T-helper 2 cell treated with Interferon-gamma antibody and Interleukin-4, amounts not matched to agents 5 μg/mL and 100 μg/mL, for 36 hours (primary cell): Measurements from ENCODE around the gene EPN3.

ENCODE experiments used
- DNase-seq: peaks from one replicate; pipeline ENCODE4 v3.0.0; 2021; ENCODE audit warnings: low spot score
- H3K27ac Mint-ChIP-seq: one replicate; pipeline ENCODE4 v1.8.0; 2021; ENCODE audit warnings: mild to moderate bottlenecking, mixed read lengths
- H3K27me3 Mint-ChIP-seq: one replicate; pipeline ENCODE4 v1.8.0; 2021; ENCODE audit warnings: low read depth, mixed read lengths
- H3K36me3 Mint-ChIP-seq: one replicate; pipeline ENCODE4 v1.8.0; 2021; ENCODE audit warnings: low read depth, mixed read lengths
- H3K4me1 Mint-ChIP-seq: one replicate; pipeline ENCODE4 v1.8.0; 2021; ENCODE audit warnings: low read depth, mixed read lengths
- H3K4me3 Mint-ChIP-seq: one replicate; pipeline ENCODE4 v1.8.0; 2022; ENCODE audit warnings: mild to moderate bottlenecking, moderate library complexity, mixed read lengths
- H3K9me3 Mint-ChIP-seq: one replicate; pipeline ENCODE4 v1.8.0; 2021; ENCODE audit warnings: mixed read lengths

EPN3 gene

GRCh38 chr17:50580646-50581045 lies 48.1 kb downstream of the EPN3 start:
- no peaks in the 10 kb centered on the region for H3K36me3 Mint-ChIP-seq
- H3K4me3 Mint-ChIP-seq = no peak overlapping the region
- DNase-seq = no peak
- H3K27ac Mint-ChIP-seq = no peak overlapping the region
- no peaks in the 10 kb centered on the region for H3K9me3 Mint-ChIP-seq
- peaks cover 9% of the 10 kb centered on the region for H3K27me3 Mint-ChIP-seq
- H3K4me1 Mint-ChIP-seq = no peaks in the 10 kb centered on the region

- H3K27me3 Mint-ChIP-seq = peaks cover 9% of the 10 kb centered on the region
- H3K9me3 Mint-ChIP-seq = no peaks in the 10 kb centered on the region
- H3K36me3 Mint-ChIP-seq = no peaks in the 10 kb centered on the region
- no peaks in the 10 kb centered on the region for H3K4me1 Mint-ChIP-seq
- H3K4me3 Mint-ChIP-seq = no peak overlapping the region
- H3K27ac Mint-ChIP-seq = no peak overlapping the region
- DNase-seq = no peak
These were observed 48.8 kb downstream of the EPN3 start for GRCh38 chr17:50581316-50581715.

GRCh38 chr17:50582741-50583140 lies 50.2 kb downstream of the EPN3 start:
- Mint-ChIP-seq H3K36me3 (no peaks in the 10 kb centered on the region), H3K27me3 (peaks cover 9% of the 10 kb centered on the region), H3K4me1 (no peaks in the 10 kb centered on the region)

GRCh38 chr17:50583641-50584040 lies 51.1 kb downstream of the EPN3 start:
- Mint-ChIP-seq H3K36me3 (no peaks in the 10 kb centered on the region), H3K9me3 (no peaks in the 10 kb centered on the region), H3K4me1 (no peaks in the 10 kb centered on the region), H3K4me3 (no peak overlapping the region), H3K27ac (no peak overlapping the region), H3K27me3 (peaks cover 10% of the 10 kb centered on the region)
- no peak for DNase-seq

More at GRCh38 chr17:50582741-50583140, 50.2 kb downstream of the EPN3 start:
- Mint-ChIP-seq H3K4me3 (no peak overlapping the region), H3K27ac (no peak overlapping the region), H3K9me3 (no peaks in the 10 kb centered on the region)
- DNase-seq = no peak

- Mint-ChIP-seq H3K27ac (no peak overlapping the region), H3K9me3 (no peaks in the 10 kb centered on the region), H3K27me3 (peaks cover 12% of the 10 kb centered on the region), H3K4me3 (no peak overlapping the region), H3K4me1 (no peaks in the 10 kb centered on the region), H3K36me3 (no peaks in the 10 kb centered on the region)
- DNase-seq = no peak
These were observed 51.6 kb downstream of the EPN3 start for GRCh38 chr17:50584116-50584515.

GRCh38 chr17:50584749-50585148 lies 52.2 kb downstream of the EPN3 start:
- Mint-ChIP-seq H3K27me3 (peaks cover 14% of the 10 kb centered on the region), H3K4me3 (no peak overlapping the region), H3K4me1 (no peaks in the 10 kb centered on the region), H3K27ac (no peak overlapping the region), H3K9me3 (no peaks in the 10 kb centered on the region), H3K36me3 (no peaks in the 10 kb centered on the region)
- no peak for DNase-seq

GRCh38 chr17:50585346-50585745 lies 52.8 kb downstream of the EPN3 start:
- H3K27me3 Mint-ChIP-seq = peaks cover 14% of the 10 kb centered on the region
- H3K4me3 Mint-ChIP-seq = no peak overlapping the region
- DNase-seq = no peak
- H3K9me3 Mint-ChIP-seq = no peaks in the 10 kb centered on the region
- no peaks in the 10 kb centered on the region for H3K4me1 Mint-ChIP-seq
- H3K27ac Mint-ChIP-seq = no peak overlapping the region
- H3K36me3 Mint-ChIP-seq = no peaks in the 10 kb centered on the region

- Mint-ChIP-seq H3K9me3 (no peaks in the 10 kb centered on the region), H3K36me3 (no peaks in the 10 kb centered on the region), H3K4me3 (no peak overlapping the region), H3K4me1 (no peaks in the 10 kb centered on the region), H3K27ac (no peak overlapping the region), H3K27me3 (peaks cover 13% of the 10 kb centered on the region)
- DNase-seq = no peak
These were observed 53.4 kb downstream of the EPN3 start for GRCh38 chr17:50585891-50586290.

- H3K27me3 Mint-ChIP-seq = peaks cover 12% of the 10 kb centered on the region
- no peak overlapping the region for H3K4me3 Mint-ChIP-seq
- no peaks in the 10 kb centered on the region for H3K9me3 Mint-ChIP-seq
- no peaks in the 10 kb centered on the region for H3K36me3 Mint-ChIP-seq
- H3K27ac Mint-ChIP-seq = no peak overlapping the region
- DNase-seq = no peak
- no peaks in the 10 kb centered on the region for H3K4me1 Mint-ChIP-seq
These were observed 54.1 kb downstream of the EPN3 start for GRCh38 chr17:50586421-50587247.

- Mint-ChIP-seq H3K27me3 (peaks cover 14% of the 10 kb centered on the region), H3K27ac (no peak overlapping the region), H3K36me3 (no peaks in the 10 kb centered on the region), H3K4me1 (no peaks in the 10 kb centered on the region), H3K4me3 (no peak overlapping the region), H3K9me3 (no peaks in the 10 kb centered on the region)
- no peak for DNase-seq
These were observed 55.0 kb downstream of the EPN3 start for GRCh38 chr17:50587571-50587970.

- Mint-ChIP-seq H3K27me3 (peaks cover 14% of the 10 kb centered on the region), H3K4me1 (no peaks in the 10 kb centered on the region), H3K4me3 (no peak overlapping the region), H3K36me3 (no peaks in the 10 kb centered on the region), H3K9me3 (no peaks in the 10 kb centered on the region), H3K27ac (no peak overlapping the region)
- DNase-seq = no peak
These were observed 56.0 kb downstream of the EPN3 start for GRCh38 chr17:50588391-50589049.

- H3K36me3 Mint-ChIP-seq = no peaks in the 10 kb centered on the region
- H3K27me3 Mint-ChIP-seq = peaks cover 8% of the 10 kb centered on the region
- no peaks in the 10 kb centered on the region for H3K9me3 Mint-ChIP-seq
- H3K4me3 Mint-ChIP-seq = no peak overlapping the region
- no peaks in the 10 kb centered on the region for H3K4me1 Mint-ChIP-seq
- no peak for DNase-seq
- H3K27ac Mint-ChIP-seq = no peak overlapping the region
These were observed 56.7 kb downstream of the EPN3 start for GRCh38 chr17:50589095-50589705.

GRCh38 chr17:50590946-50591737 lies 58.6 kb downstream of the EPN3 start:
- H3K27ac Mint-ChIP-seq = no peak overlapping the region
- no peak overlapping the region for H3K4me3 Mint-ChIP-seq
- H3K27me3 Mint-ChIP-seq = peaks cover 7% of the 10 kb centered on the region
- H3K4me1 Mint-ChIP-seq = no peaks in the 10 kb centered on the region
- no peak for DNase-seq
- H3K9me3 Mint-ChIP-seq = no peaks in the 10 kb centered on the region
- H3K36me3 Mint-ChIP-seq = no peaks in the 10 kb centered on the region

GRCh38 chr17:50593321-50593720 lies 60.8 kb downstream of the EPN3 start:
- H3K36me3 Mint-ChIP-seq = no peaks in the 10 kb centered on the region
- no peak overlapping the region for H3K27ac Mint-ChIP-seq
- H3K4me3 Mint-ChIP-seq = no peak overlapping the region
- peaks cover 7% of the 10 kb centered on the region for H3K27me3 Mint-ChIP-seq
- DNase-seq = no peak
- H3K4me1 Mint-ChIP-seq = no peaks in the 10 kb centered on the region
- H3K9me3 Mint-ChIP-seq = no peaks in the 10 kb centered on the region
